Melanocyte of skin (primary cell): ENCODE results near the gene SAMD13. TPM values are rescaled to one million over a fixed set of nuclear protein-coding genes. Genes with fewer than 3 reads are reported as not detected.

Experiments
- small RNA-seq, 2 donors: library from RNA; depleted of rRNA; stranded (forward); fragments of <200 nt; gene quantifications; one replicate each; pipeline ENCODE3, GENCODE V24; 2012
- total RNA-seq, 2 donors: library from RNA; depleted of rRNA; stranded (reverse); fragments of >200 nt; gene quantifications; 2 replicates each; pipeline ENCODE4 v1.2.3, GENCODE V29; 2012

Gene SAMD13
- total RNA-seq = 1 to 10 TPM in 1 of 2 donors, under 1 TPM in 1; 1.00 to 2.8 TPM

DNA sequence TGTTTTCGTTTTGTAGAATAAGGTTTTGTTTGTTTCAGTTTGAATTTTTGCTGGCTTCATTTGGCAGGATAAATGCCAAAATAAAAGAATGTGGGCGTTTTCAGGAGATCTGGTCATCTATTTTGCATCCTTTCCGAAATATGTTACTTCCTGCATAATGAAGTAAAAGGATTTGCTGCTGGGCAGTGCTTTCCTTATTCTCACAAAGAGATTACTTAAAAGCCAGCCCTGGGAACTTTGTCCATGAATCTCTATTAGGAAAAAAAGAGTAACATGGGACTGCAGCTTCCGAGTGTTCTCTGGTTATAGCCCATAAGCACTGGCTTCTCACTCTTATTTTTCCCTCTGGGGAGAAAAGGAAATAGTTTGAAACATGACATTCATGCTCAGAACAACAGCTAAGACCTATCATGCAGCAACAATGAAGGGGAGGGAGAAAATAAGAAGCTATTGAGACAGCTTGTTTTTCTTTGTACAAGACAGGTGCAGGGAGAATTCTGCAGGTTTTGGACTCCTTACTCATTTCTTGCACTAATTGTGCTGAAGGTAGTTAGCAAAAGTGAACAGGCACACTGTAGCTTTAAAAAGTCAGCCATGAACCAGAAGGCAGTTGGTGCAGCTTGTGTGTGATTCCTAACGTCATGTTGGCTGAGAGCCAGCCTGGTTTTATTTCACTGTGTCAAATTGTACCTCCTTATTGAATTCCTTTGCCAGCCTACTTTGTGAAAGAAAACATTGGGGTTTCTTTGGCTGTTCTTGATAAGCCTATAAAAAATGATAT, at the start of gene SAMD13:
Gene SAMD13 (plus strand): TSS at position 705 of the 781 bp plus-strand sequence. CDS start 1,527 bp downstream, outside the sequence.

GRCh38 chr1:84398175-84399155, 97.0 kb downstream of the SAMD13 start, which contains the start of gene DNASE2B:
DNASE2B (plus strand) TSS chr1:84398484; CDS start chr1:84398565, 81 bp downstream.

Small RNAs within 50 kb of the gene (small RNA-seq; reads per million reads assigned to genes)
- gene RF00410 = 0 reads per million in 2 donors

Other genes with a start within 250 kb of the SAMD13 start
- gene PRKACB, start 157.4 kb upstream of the SAMD13 start, total RNA-seq = 10 to 100 TPM; 16.2 to 22.6 TPM
- under 1 TPM in 1 of 2 donors, not detected in 1; 0.69 TPM for gene DNASE2B, start 96.8 kb downstream of the SAMD13 start, total RNA-seq
- 10 to 100 TPM; 34.1 to 49.6 TPM for gene RPF1, start 177.6 kb downstream of the SAMD13 start, total RNA-seq
- gene SPATA1, start 204.7 kb downstream of the SAMD13 start, total RNA-seq = 1 to 10 TPM in 1 of 2 donors, under 1 TPM in 1; 0.33 to 1.0 TPM
- 10 to 100 TPM; 21.7 to 36.3 TPM for gene GNG5, start 204.9 kb downstream of the SAMD13 start, total RNA-seq